Thyroid gland (tissue), 4 donors: ENCODE data around the gene TMC2.

Experiments used
- POLR2A ChIP-seq, 2 donors: fragments of 450-650 bp; IDR thresholded peaks; one replicate each; pipeline ENCODE4 v1.6.1; 2017; ENCODE audit warnings: antibody characterized with exemption in 2 of 2, mild to moderate bottlenecking in 2 of 2, moderate library complexity in 1 of 2
- TF ChIP-seq, protein P1 (sequence below), 6 experiments: fragments of 200-600 bp in 3 of 6; fragments of 450-650 bp in 3 of 6; sonication (generic) in 3 of 6; IDR thresholded peaks; one replicate each; pipeline ENCODE4 v1.5.1; 2016 to 2019; ENCODE audit warnings: antibody characterized with exemption in 6 of 6, mild to moderate bottlenecking in 2 of 6, inconsistent platforms in 1 of 6, moderate library complexity in 1 of 6

DNA sequence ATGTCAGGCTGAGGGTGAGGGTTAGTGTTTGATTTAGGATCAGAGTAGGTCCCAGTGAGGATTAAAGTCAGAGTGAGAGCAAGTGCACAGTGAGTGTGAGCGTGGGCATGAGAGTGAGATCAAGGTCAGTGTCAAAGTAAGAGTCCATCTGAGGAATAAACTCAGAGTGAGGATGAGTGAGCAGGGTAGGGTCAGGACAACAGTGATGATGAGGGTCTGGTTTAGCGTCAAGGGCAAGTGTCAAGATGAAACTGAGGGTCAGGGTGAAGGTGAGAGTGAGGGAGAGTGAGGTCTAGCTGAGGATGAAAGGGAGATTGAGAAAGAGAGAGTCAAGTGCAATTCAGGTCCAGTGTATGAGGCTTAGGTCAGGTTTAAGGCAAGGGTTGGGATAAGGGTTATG lies 20.0 kb upstream of the TMC2 start:
- TF ChIP-seq, protein P1, sequence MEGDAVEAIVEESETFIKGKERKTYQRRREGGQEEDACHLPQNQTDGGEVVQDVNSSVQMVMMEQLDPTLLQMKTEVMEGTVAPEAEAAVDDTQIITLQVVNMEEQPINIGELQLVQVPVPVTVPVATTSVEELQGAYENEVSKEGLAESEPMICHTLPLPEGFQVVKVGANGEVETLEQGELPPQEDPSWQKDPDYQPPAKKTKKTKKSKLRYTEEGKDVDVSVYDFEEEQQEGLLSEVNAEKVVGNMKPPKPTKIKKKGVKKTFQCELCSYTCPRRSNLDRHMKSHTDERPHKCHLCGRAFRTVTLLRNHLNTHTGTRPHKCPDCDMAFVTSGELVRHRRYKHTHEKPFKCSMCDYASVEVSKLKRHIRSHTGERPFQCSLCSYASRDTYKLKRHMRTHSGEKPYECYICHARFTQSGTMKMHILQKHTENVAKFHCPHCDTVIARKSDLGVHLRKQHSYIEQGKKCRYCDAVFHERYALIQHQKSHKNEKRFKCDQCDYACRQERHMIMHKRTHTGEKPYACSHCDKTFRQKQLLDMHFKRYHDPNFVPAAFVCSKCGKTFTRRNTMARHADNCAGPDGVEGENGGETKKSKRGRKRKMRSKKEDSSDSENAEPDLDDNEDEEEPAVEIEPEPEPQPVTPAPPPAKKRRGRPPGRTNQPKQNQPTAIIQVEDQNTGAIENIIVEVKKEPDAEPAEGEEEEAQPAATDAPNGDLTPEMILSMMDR (IDR thresholded peaks at IDR 0.05) = no peak
- TF ChIP-seq POLR2A (IDR thresholded peaks at IDR 0.05) = no peak
